ENCODE results near the gene RPGRIP1. TPM values are rescaled to one million over a fixed set of nuclear protein-coding genes. Genes with fewer than 3 reads are reported as not detected.
"Not testable (repeated sequence)": the region's sequence is repeated elsewhere in the genome, so short reads cannot be mapped to it uniquely, and the experiment has no call there.

Gene RPGRIP1
- total RNA-seq, 1 donor = under 0.01 TPM

- no peak for DNase-seq (ENCODE audit: low read depth in 2 of 3, low spot score in 2 of 3)
These were observed 19.8 kb downstream of the RPGRIP1 start for GRCh38 chr14:21299562-21300130.

- DNase-seq (ENCODE audit: low read depth in 2 of 3, low spot score in 2 of 3) = peak in 2 of 3 donors; percentile 58 to 63
These were observed 21.0 kb downstream of the RPGRIP1 start for GRCh38 chr14:21300892-21301291.

GRCh38 chr14:21302013-21302835 is 22.3 kb downstream of the RPGRIP1 start:
- no peak for DNase-seq (ENCODE audit: low read depth in 2 of 3, low spot score in 2 of 3)

GRCh38 chr14:21302836-21303140 is 22.9 kb downstream of the RPGRIP1 start:
- DNase-seq (ENCODE audit: low read depth in 2 of 3, low spot score in 2 of 3) = not testable (repeated sequence)

- no peak for DNase-seq (ENCODE audit: low read depth in 2 of 3, low spot score in 2 of 3)
These were observed 27.8 kb downstream of the RPGRIP1 start for GRCh38 chr14:21307637-21308036.

- no peak for DNase-seq (ENCODE audit: low read depth in 2 of 3, low spot score in 2 of 3)
These were observed 28.2 kb downstream of the RPGRIP1 start for GRCh38 chr14:21308132-21308478.

- peak; percentile 41 to 93 (median 83) for DNase-seq (ENCODE audit: low read depth in 2 of 3, low spot score in 2 of 3)
These were observed 28.8 kb downstream of the RPGRIP1 start for GRCh38 chr14:21308479-21309237.

- DNase-seq (ENCODE audit: low read depth in 2 of 3, low spot score in 2 of 3) = no peak
These were observed 29.4 kb downstream of the RPGRIP1 start for GRCh38 chr14:21309238-21309636.

GRCh38 chr14:21309956-21310355 is 30.1 kb downstream of the RPGRIP1 start:
- DNase-seq (ENCODE audit: low read depth in 2 of 3, low spot score in 2 of 3) = no peak

- DNase-seq (ENCODE audit: low read depth in 2 of 3, low spot score in 2 of 3) = no peak
These were observed 31.7 kb downstream of the RPGRIP1 start for GRCh38 chr14:21311614-21312013.

GRCh38 chr14:21313512-21313911 is 33.6 kb downstream of the RPGRIP1 start:
- DNase-seq (ENCODE audit: low read depth in 2 of 3, low spot score in 2 of 3) = no peak

GRCh38 chr14:21317398-21317797 is 37.5 kb downstream of the RPGRIP1 start:
- peak in 2 of 3 donors; percentile 35 to 78 for DNase-seq (ENCODE audit: low read depth in 2 of 3, low spot score in 2 of 3)

GRCh38 chr14:21320913-21321312 is 41.0 kb downstream of the RPGRIP1 start:
- DNase-seq (ENCODE audit: low read depth in 2 of 3, low spot score in 2 of 3) = no peak

- DNase-seq (ENCODE audit: low read depth in 2 of 3, low spot score in 2 of 3) = no peak
These were observed 42.8 kb downstream of the RPGRIP1 start for GRCh38 chr14:21322716-21323115.

GRCh38 chr14:21326972-21327371 is 47.1 kb downstream of the RPGRIP1 start:
- DNase-seq (ENCODE audit: low read depth in 2 of 3, low spot score in 2 of 3) = peak in 1 of 3 donors; percentile 15

Other genes with a start within 250 kb of the RPGRIP1 start
- gene TPPP2, start 249.9 kb upstream of the RPGRIP1 start, total RNA-seq = not detected
- not detected for gene RNASE13, start 245.3 kb upstream of the RPGRIP1 start, total RNA-seq
- not detected for gene RNASE7, start 237.7 kb upstream of the RPGRIP1 start, total RNA-seq
- not detected for gene RNASE8, start 222.3 kb upstream of the RPGRIP1 start, total RNA-seq
- gene ARHGEF40, start 209.8 kb upstream of the RPGRIP1 start, total RNA-seq = 35.5 TPM
- gene ZNF219, start 181.4 kb upstream of the RPGRIP1 start, total RNA-seq = 31.2 TPM
- gene TMEM253, start 179.0 kb upstream of the RPGRIP1 start, total RNA-seq = not detected
- gene OR5AU1, start 124.0 kb upstream of the RPGRIP1 start, total RNA-seq = under 0.01 TPM
- 273 TPM for gene HNRNPC, start 10.6 kb upstream of the RPGRIP1 start, total RNA-seq
- gene SUPT16H, start 103.9 kb downstream of the RPGRIP1 start, total RNA-seq = 50.4 TPM
- 78.6 TPM for gene CHD8, start 176.0 kb downstream of the RPGRIP1 start, total RNA-seq
- 19.1 TPM for gene RAB2B, start 196.9 kb downstream of the RPGRIP1 start, total RNA-seq
- gene TOX4, start 197.1 kb downstream of the RPGRIP1 start, total RNA-seq = 36.9 TPM
- 126 TPM for gene METTL3, start 231.3 kb downstream of the RPGRIP1 start, total RNA-seq
- gene SALL2, start 246.3 kb downstream of the RPGRIP1 start, total RNA-seq = 7.0 TPM